Occipital lobe (tissue), 2 donors: ENCODE results near the gene TIMM44. TPM values are rescaled to one million over a fixed set of nuclear protein-coding genes. Genes with fewer than 3 reads are reported as not detected.
A peak's percentile ranks its signal among the peaks of the same experiment; 100 is the strongest.

Experiments
- DNase-seq: peaks from one replicate; lab custom pipeline; 2025; lab: John Stamatoyannopoulos, UW
- total RNA-seq: library from RNA; depleted of rRNA; stranded (reverse); fragments of >200 nt; gene quantifications from one replicate; pipeline ENCODE4 v1.2.3, GENCODE V29; 2014

The TIMM44 gene
- 20.9 TPM for total RNA-seq

- peak; percentile 99 for DNase-seq
Measured at GRCh38 chr19:7943444-7944176, at the start of gene TIMM44. TSS of gene TIMM44 (minus strand) at chr19:7943666. CDS start at chr19:7943651, 15 bp downstream.

GRCh38 chr19:7992575-7992974, 49.1 kb upstream of the TIMM44 start:
- DNase-seq, result no peak

GRCh38 chr19:7989071-7989575, 45.7 kb upstream of the TIMM44 start:
- no peak for DNase-seq

- no peak for DNase-seq
Measured at GRCh38 chr19:7988307-7988706, 44.8 kb upstream of the TIMM44 start.

GRCh38 chr19:7987114-7987768, 43.8 kb upstream of the TIMM44 start:
- no peak for DNase-seq

- DNase-seq, result no peak
Measured at GRCh38 chr19:7986321-7987113, 43.1 kb upstream of the TIMM44 start.

- DNase-seq, result no peak
Measured at GRCh38 chr19:7985481-7985911, 42.0 kb upstream of the TIMM44 start.

- DNase-seq, result no peak
Measured at GRCh38 chr19:7983995-7984837, 40.8 kb upstream of the TIMM44 start.

GRCh38 chr19:7983286-7983950, 40.0 kb upstream of the TIMM44 start:
- DNase-seq, result no peak

GRCh38 chr19:7982651-7983099, 39.2 kb upstream of the TIMM44 start:
- DNase-seq, result no peak

- DNase-seq, result no peak
Measured at GRCh38 chr19:7982103-7982502, 38.6 kb upstream of the TIMM44 start.

- no peak for DNase-seq
Measured at GRCh38 chr19:7981661-7982060, 38.2 kb upstream of the TIMM44 start.

- no peak for DNase-seq
Measured at GRCh38 chr19:7981199-7981598, 37.7 kb upstream of the TIMM44 start.

- no peak for DNase-seq
Measured at GRCh38 chr19:7980635-7981121, 37.2 kb upstream of the TIMM44 start.

- no peak for DNase-seq
Measured at GRCh38 chr19:7980168-7980567, 36.7 kb upstream of the TIMM44 start.

GRCh38 chr19:7979559-7979958, 36.1 kb upstream of the TIMM44 start:
- no peak for DNase-seq

GRCh38 chr19:7979011-7979410, 35.5 kb upstream of the TIMM44 start:
- DNase-seq, result no peak

GRCh38 chr19:7978179-7978825, 34.8 kb upstream of the TIMM44 start:
- DNase-seq, result no peak

- DNase-seq, result no peak
Measured at GRCh38 chr19:7977723-7978040, 34.2 kb upstream of the TIMM44 start.
